ENCODE measurements around the gene KIF16B. TPM values are rescaled to one million over a fixed set of nuclear protein-coding genes. Genes with fewer than 3 reads are reported as not detected.

KIF16B gene
- total RNA-seq, 1 donor from 2014 or later: 7.0 TPM

GRCh38 chr20:16299897-16300296 is 273.4 kb downstream of the KIF16B start:
- Histone ChIP-seq H3K27ac (ENCODE audit: low read depth, low read length) (no peak overlapping the region), H2AFZ (ENCODE audit: low read depth, low read length) (no peak overlapping the region), H3K9me3 (ENCODE audit: insufficient read depth, low read depth, low read length) (no peaks in the 10 kb centered on the region), H4K20me1 (ENCODE audit: insufficient read depth, low read length) (no peaks in the 10 kb centered on the region), H3K4me3 (ENCODE audit: insufficient read depth, low read depth, low read length) (no peak overlapping the region), H3K27me3 (ENCODE audit: insufficient read depth, low read length) (no peaks in the 10 kb centered on the region), H3K36me3 (ENCODE audit: insufficient read depth, low read length) (no peaks in the 10 kb centered on the region), H3K9ac (ENCODE audit: low read length) (no peak overlapping the region), H3K4me2 (ENCODE audit: low read length) (no peak overlapping the region), H3K4me1 (ENCODE audit: insufficient read depth, low read length) (no peaks in the 10 kb centered on the region), H3K79me2 (ENCODE audit: insufficient read depth, low read length) (no peaks in the 10 kb centered on the region)
- no peaks in the 10 kb centered on the region for H3K36me3 Mint-ChIP-seq (ENCODE audit: low read depth, unreplicated experiment)
- no peaks in the 10 kb centered on the region for H3K4me1 Mint-ChIP-seq (ENCODE audit: low read depth, unreplicated experiment)
- DNase-seq (ENCODE audit: low read depth) (no peak), FAIRE-seq (no peak)
- no peaks in the 10 kb centered on the region for H3K27me3 Mint-ChIP-seq (ENCODE audit: low read depth, unreplicated experiment)
- H3K4me3 Mint-ChIP-seq (ENCODE audit: unreplicated experiment): no peak overlapping the region
- H3K9me3 Mint-ChIP-seq (ENCODE audit: unreplicated experiment): peaks cover 12% of the 10 kb centered on the region
- TF ChIP-seq EZH2 (IDR thresholded peaks at IDR 0.05; ENCODE audit: insufficient read depth, low read length) (no peak), CTCF (IDR thresholded peaks at IDR 0.05; ENCODE audit: insufficient read depth, low read depth, low read length) (no peak)
- H3K27ac Mint-ChIP-seq (ENCODE audit: unreplicated experiment): no peak overlapping the region

GRCh38 chr20:16296931-16297330 is 276.3 kb downstream of the KIF16B start:
- no peaks in the 10 kb centered on the region for H3K36me3 ChIP-seq (ENCODE audit: insufficient read depth, low read length)
- H3K4me1 Mint-ChIP-seq (ENCODE audit: low read depth, unreplicated experiment): no peaks in the 10 kb centered on the region
- no peaks in the 10 kb centered on the region for H3K79me2 ChIP-seq (ENCODE audit: insufficient read depth, low read length)
- DNase-seq (ENCODE audit: low read depth): no peak
- FAIRE-seq: no peak
- no peaks in the 10 kb centered on the region for H3K27me3 ChIP-seq (ENCODE audit: insufficient read depth, low read length)
- H3K9me3 Mint-ChIP-seq (ENCODE audit: unreplicated experiment): peaks cover 6% of the 10 kb centered on the region
- H3K27me3 Mint-ChIP-seq (ENCODE audit: low read depth, unreplicated experiment): no peaks in the 10 kb centered on the region
- no peak overlapping the region for H2AFZ ChIP-seq (ENCODE audit: low read depth, low read length)
- H3K36me3 Mint-ChIP-seq (ENCODE audit: low read depth, unreplicated experiment): no peaks in the 10 kb centered on the region
- H3K27ac ChIP-seq (ENCODE audit: low read depth, low read length): no peak overlapping the region
- no peaks in the 10 kb centered on the region for H3K9me3 ChIP-seq (ENCODE audit: insufficient read depth, low read depth, low read length)
- no peak overlapping the region for H3K4me3 ChIP-seq (ENCODE audit: insufficient read depth, low read depth, low read length)
- H3K4me1 ChIP-seq (ENCODE audit: insufficient read depth, low read length): no peaks in the 10 kb centered on the region
- no peak overlapping the region for H3K4me3 Mint-ChIP-seq (ENCODE audit: unreplicated experiment)
- TF ChIP-seq EZH2 (IDR thresholded peaks at IDR 0.05; ENCODE audit: insufficient read depth, low read length) (no peak), CTCF (IDR thresholded peaks at IDR 0.05; ENCODE audit: insufficient read depth, low read depth, low read length) (no peak)
- H3K9ac ChIP-seq (ENCODE audit: low read length): no peak overlapping the region
- no peak overlapping the region for H3K4me2 ChIP-seq (ENCODE audit: low read length)
- no peaks in the 10 kb centered on the region for H4K20me1 ChIP-seq (ENCODE audit: insufficient read depth, low read length)
- H3K27ac Mint-ChIP-seq (ENCODE audit: unreplicated experiment): no peak overlapping the region

- TF ChIP-seq EZH2 (IDR thresholded peaks at IDR 0.05; ENCODE audit: insufficient read depth, low read length) (no peak), CTCF (IDR thresholded peaks at IDR 0.05; ENCODE audit: insufficient read depth, low read depth, low read length) (no peak)
- Mint-ChIP-seq H3K4me3 (ENCODE audit: unreplicated experiment) (no peak overlapping the region), H3K27ac (ENCODE audit: unreplicated experiment) (no peak overlapping the region), H3K4me1 (ENCODE audit: low read depth, unreplicated experiment) (no peaks in the 10 kb centered on the region), H3K36me3 (ENCODE audit: low read depth, unreplicated experiment) (no peaks in the 10 kb centered on the region), H3K9me3 (ENCODE audit: unreplicated experiment) (no peaks in the 10 kb centered on the region), H3K27me3 (ENCODE audit: low read depth, unreplicated experiment) (no peaks in the 10 kb centered on the region)
- Histone ChIP-seq H3K4me3 (ENCODE audit: insufficient read depth, low read depth, low read length) (no peak overlapping the region), H3K27ac (ENCODE audit: low read depth, low read length) (no peak overlapping the region), H3K4me1 (ENCODE audit: insufficient read depth, low read length) (no peaks in the 10 kb centered on the region), H3K4me2 (ENCODE audit: low read length) (no peak overlapping the region), H2AFZ (ENCODE audit: low read depth, low read length) (no peak overlapping the region), H4K20me1 (ENCODE audit: insufficient read depth, low read length) (no peaks in the 10 kb centered on the region), H3K9me3 (ENCODE audit: insufficient read depth, low read depth, low read length) (no peaks in the 10 kb centered on the region), H3K36me3 (ENCODE audit: insufficient read depth, low read length) (no peaks in the 10 kb centered on the region), H3K27me3 (ENCODE audit: insufficient read depth, low read length) (no peaks in the 10 kb centered on the region), H3K79me2 (ENCODE audit: insufficient read depth, low read length) (no peaks in the 10 kb centered on the region), H3K9ac (ENCODE audit: low read length) (no peak overlapping the region)
- FAIRE-seq (no peak), DNase-seq (ENCODE audit: low read depth) (no peak)
Measured at GRCh38 chr20:16295534-16295933, 277.7 kb downstream of the KIF16B start.

Data from astrocyte (in vitro differentiated cells and primary cell).